ENCODE measurements around the gene PAX2. TPM values are rescaled to one million over a fixed set of nuclear protein-coding genes. Genes with fewer than 3 reads are reported as not detected.
A peak's percentile ranks its signal among the peaks of the same experiment; 100 is the strongest.

PAX2 gene
- total and polyA plus RNA-seq, 2 experiments from 2014 or later, result not detected

- H3K9me3 ChIP-seq (ENCODE audit: low read depth), result no peaks in the 10 kb centered on the region
- H3K27me3 ChIP-seq, result peaks cover 100% of the 10 kb centered on the region
- peak; percentile 69 for DNase-seq (ENCODE audit: low spot score)
- TF ChIP-seq EZH2 (IDR thresholded peaks at IDR 0.05; ENCODE audit: borderline replicate concordance), result peak; percentile 93
- no peak for TF ChIP-seq CTCF (IDR thresholded peaks at IDR 0.05; ENCODE audit: poor library complexity)
- TF ChIP-seq EZH2phosphoT487 (IDR thresholded peaks at IDR 0.05; ENCODE audit: low read depth, severe bottlenecking, unreplicated experiment), result peak; percentile 68
- H3K27ac ChIP-seq, result no peak overlapping the region
- whole genome bisulfite sequencing (ENCODE audit: low lambda C conversion rate, missing lambda C conversion rate), result 2% methylated on average over 32 of the region's 56 CpGs
- no peaks in the 10 kb centered on the region for H4K20me1 ChIP-seq (ENCODE audit: insufficient read depth, poor library complexity, severe bottlenecking)
- H3K79me2 ChIP-seq, result no peaks in the 10 kb centered on the region
- peaks cover 26% of the 10 kb centered on the region for H3K4me1 ChIP-seq (ENCODE audit: insufficient read depth)
- no peaks in the 10 kb centered on the region for H3K36me3 ChIP-seq (replicated peaks; ENCODE audit: insufficient read depth, low read depth)
- H3K9me2 ChIP-seq (replicated peaks; ENCODE audit: insufficient read depth), result no peaks in the 10 kb centered on the region
- peak overlapping the region; percentile 74 for H3K4me2 ChIP-seq
- H3K4me3 ChIP-seq, result no peak overlapping the region
- H2AFZ ChIP-seq, result no peak overlapping the region
Observed at GRCh38 chr10:100739517-100740368, 5.6 kb upstream of the PAX2 start.

GRCh38 chr10:100740476-100741377 lies 4.7 kb upstream of the PAX2 start:
- no peak for DNase-seq (ENCODE audit: low spot score)
- H3K27ac ChIP-seq, result no peak overlapping the region
- H3K9me3 ChIP-seq (ENCODE audit: low read depth), result no peaks in the 10 kb centered on the region
- H3K36me3 ChIP-seq (replicated peaks; ENCODE audit: insufficient read depth, low read depth), result no peaks in the 10 kb centered on the region
- H3K79me2 ChIP-seq, result no peaks in the 10 kb centered on the region
- no peak overlapping the region for H3K4me2 ChIP-seq
- peaks cover 30% of the 10 kb centered on the region for H3K4me1 ChIP-seq (ENCODE audit: insufficient read depth)
- H3K4me3 ChIP-seq, result no peak overlapping the region
- H2AFZ ChIP-seq, result no peak overlapping the region
- H3K9me2 ChIP-seq (replicated peaks; ENCODE audit: insufficient read depth), result no peaks in the 10 kb centered on the region
- WGBS (ENCODE audit: low lambda C conversion rate, missing lambda C conversion rate), result 11% methylated on average over 16 of the region's 16 CpGs
- H3K27me3 ChIP-seq, result peaks cover 100% of the 10 kb centered on the region
- no peaks in the 10 kb centered on the region for H4K20me1 ChIP-seq (ENCODE audit: insufficient read depth, poor library complexity, severe bottlenecking)
- peak; percentile 61 for TF ChIP-seq EZH2phosphoT487 (IDR thresholded peaks at IDR 0.05; ENCODE audit: low read depth, severe bottlenecking, unreplicated experiment)
- TF ChIP-seq EZH2 (IDR thresholded peaks at IDR 0.05; ENCODE audit: borderline replicate concordance), result no peak

DNA sequence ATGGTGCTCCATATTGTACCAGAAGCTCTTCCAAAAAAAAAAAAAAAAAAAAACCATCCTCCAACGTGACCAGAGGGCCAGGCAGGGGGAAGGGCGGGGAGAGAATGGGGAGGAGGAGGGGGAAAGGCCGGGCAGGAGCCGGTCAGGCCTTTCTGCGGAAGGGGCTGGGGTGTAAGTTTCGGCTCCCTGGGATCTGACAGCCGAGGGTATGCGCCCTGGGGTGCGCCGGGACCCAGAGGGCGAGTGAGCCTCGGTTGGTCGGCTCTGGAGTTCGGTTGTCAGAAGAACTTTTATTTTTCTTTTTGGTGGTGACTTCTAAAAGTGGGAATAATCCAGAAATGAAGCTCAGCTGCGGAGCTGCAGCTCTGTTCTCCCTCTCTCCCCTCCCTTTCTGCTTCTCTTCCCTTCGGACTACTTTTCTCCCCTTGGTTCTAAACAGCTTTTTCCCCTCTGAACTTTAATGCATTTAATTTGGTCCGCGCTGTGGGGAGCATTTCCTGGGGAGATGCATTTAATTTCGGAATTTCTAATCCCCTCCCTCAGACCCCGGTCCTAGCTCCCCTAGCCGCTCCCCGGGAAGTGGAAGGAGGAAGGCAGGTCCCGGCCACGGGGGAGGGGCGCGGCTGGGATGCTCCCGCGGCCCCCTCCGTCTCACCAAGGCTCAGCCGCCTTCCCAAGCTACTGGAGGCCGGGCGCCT lies 3.9 kb upstream of the PAX2 start:
- Histone ChIP-seq H3K9me3 (ENCODE audit: low read depth) (no peaks in the 10 kb centered on the region), H3K36me3 (replicated peaks; ENCODE audit: insufficient read depth, low read depth) (no peaks in the 10 kb centered on the region), H3K79me2 (no peaks in the 10 kb centered on the region), H3K9me2 (replicated peaks; ENCODE audit: insufficient read depth) (no peaks in the 10 kb centered on the region), H3K4me2 (no peak overlapping the region), H2AFZ (no peak overlapping the region), H3K27me3 (peaks cover 100% of the 10 kb centered on the region), H4K20me1 (ENCODE audit: insufficient read depth, poor library complexity, severe bottlenecking) (no peaks in the 10 kb centered on the region), H3K4me1 (ENCODE audit: insufficient read depth) (peaks cover 33% of the 10 kb centered on the region), H3K4me3 (no peak overlapping the region), H3K27ac (no peak overlapping the region)
- no peak for DNase-seq (ENCODE audit: low spot score)
- TF ChIP-seq EZH2phosphoT487 (IDR thresholded peaks at IDR 0.05; ENCODE audit: low read depth, severe bottlenecking, unreplicated experiment) (peak; percentile 65), EZH2 (IDR thresholded peaks at IDR 0.05; ENCODE audit: borderline replicate concordance) (no peak)
- WGBS (ENCODE audit: low lambda C conversion rate, missing lambda C conversion rate), result 5% methylated on average over 26 of the region's 32 CpGs

DNA sequence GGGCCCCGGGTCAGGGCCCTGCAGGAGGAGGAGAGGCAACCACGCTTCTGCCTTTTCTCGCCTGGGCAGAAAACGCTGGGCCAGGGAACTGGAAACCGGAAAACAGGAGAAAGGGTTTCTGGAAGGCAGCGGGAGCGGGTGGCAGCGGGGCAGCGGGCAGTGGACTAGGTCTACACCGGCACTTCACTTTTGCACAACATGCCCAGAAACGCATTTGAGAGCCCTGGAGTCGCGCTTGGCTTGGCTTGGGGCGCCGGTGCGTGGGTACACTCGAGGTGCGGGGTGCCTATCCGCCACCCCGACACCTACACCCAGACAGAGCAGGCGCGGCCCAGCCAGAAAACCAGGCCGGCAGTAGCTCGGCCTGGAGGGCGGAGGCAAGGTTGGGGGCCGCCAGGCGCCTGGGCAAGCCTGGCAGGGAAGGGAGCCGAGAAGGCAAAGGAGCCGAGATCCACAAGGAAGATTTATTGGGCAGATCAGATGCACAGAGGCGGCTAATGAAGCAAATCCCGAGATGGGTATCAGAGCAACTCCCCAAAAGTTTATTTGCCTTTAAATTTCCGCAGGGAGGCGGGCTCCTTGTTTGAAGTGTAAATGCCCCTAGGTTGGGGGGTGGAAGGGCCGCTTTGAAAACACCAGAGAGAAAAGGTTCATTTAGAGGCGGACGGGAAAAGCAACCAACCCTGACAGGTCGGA lies 3.2 kb upstream of the PAX2 start:
- H3K9me3 ChIP-seq (ENCODE audit: low read depth), result no peaks in the 10 kb centered on the region
- TF ChIP-seq EZH2phosphoT487 (IDR thresholded peaks at IDR 0.05; ENCODE audit: low read depth, severe bottlenecking, unreplicated experiment), result peak; percentile 89
- TF ChIP-seq EZH2 (IDR thresholded peaks at IDR 0.05; ENCODE audit: borderline replicate concordance), result peak; percentile 98
- TF ChIP-seq CTCF (IDR thresholded peaks at IDR 0.05; ENCODE audit: poor library complexity), result no peak
- DNase-seq (ENCODE audit: low spot score), result no peak
- H4K20me1 ChIP-seq (ENCODE audit: insufficient read depth, poor library complexity, severe bottlenecking), result no peaks in the 10 kb centered on the region
- H3K27ac ChIP-seq, result no peak overlapping the region
- H3K79me2 ChIP-seq, result no peaks in the 10 kb centered on the region
- peaks cover 100% of the 10 kb centered on the region for H3K27me3 ChIP-seq
- no peaks in the 10 kb centered on the region for H3K9me2 ChIP-seq (replicated peaks; ENCODE audit: insufficient read depth)
- H3K4me1 ChIP-seq (ENCODE audit: insufficient read depth), result peaks cover 33% of the 10 kb centered on the region
- H3K4me2 ChIP-seq, result no peak overlapping the region
- H3K4me3 ChIP-seq, result no peak overlapping the region
- 4% methylated on average over 34 of the region's 37 CpGs for WGBS (ENCODE audit: low lambda C conversion rate, missing lambda C conversion rate)
- no peak overlapping the region for H2AFZ ChIP-seq
- no peaks in the 10 kb centered on the region for H3K36me3 ChIP-seq (replicated peaks; ENCODE audit: insufficient read depth, low read depth)

Data from hepatocyte (in vitro differentiated cells).